ENCODE measurements around the gene ZNF100.
"Not testable (repeated sequence)": the region's sequence is repeated elsewhere in the genome, so short reads cannot be mapped to it uniquely, and the experiment has no call there.

Gene ZNF100

GRCh38 chr19:21755555-21755954 is 11.8 kb downstream of the ZNF100 start:
- H3K36me3 ChIP-seq (ENCODE audit: control insufficient read depth, insufficient read depth, low read length), result peaks cover 24% of the 10 kb centered on the region
- H3K9me3 ChIP-seq (ENCODE audit: control insufficient read depth, low read length); H3K27ac ChIP-seq (ENCODE audit: insufficient read depth, low read depth, low read length, poor library complexity, severe bottlenecking): not testable (repeated sequence)

DNA sequence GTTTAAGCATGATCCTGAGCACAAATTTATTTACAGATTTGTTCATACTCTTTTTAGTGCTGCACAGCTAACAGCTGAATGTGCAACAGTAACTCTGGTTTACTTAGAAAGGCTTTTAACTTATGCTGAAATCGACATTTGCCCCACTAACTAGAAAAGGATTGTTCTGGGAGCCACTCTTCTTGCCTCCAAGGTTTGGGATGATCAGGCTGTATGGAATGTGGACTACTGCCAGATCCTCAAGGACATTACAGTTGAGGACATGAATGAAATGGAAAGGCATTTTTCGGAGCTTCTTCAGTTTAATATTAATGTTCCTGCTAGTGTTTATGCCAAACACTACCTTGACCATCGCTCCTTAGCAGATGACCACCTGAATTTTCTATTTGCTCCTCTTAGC is 16.0 kb downstream of the ZNF100 start:
- H3K36me3 ChIP-seq (ENCODE audit: control insufficient read depth, insufficient read depth, low read length), result peaks cover 15% of the 10 kb centered on the region

More at GRCh38 chr19:21755555-21755954, 11.8 kb downstream of the ZNF100 start:
- H3K4me1 ChIP-seq (ENCODE audit: control insufficient read depth, insufficient read depth, low read length); H3K27me3 ChIP-seq (ENCODE audit: control insufficient read depth, insufficient read depth, low read length, poor library complexity, severe bottlenecking); H3K4me3 ChIP-seq (ENCODE audit: insufficient read depth, low read depth, low read length): not testable (repeated sequence)

GRCh38 chr19:21750586-21751128 is 16.7 kb downstream of the ZNF100 start:
- H3K27ac ChIP-seq (ENCODE audit: insufficient read depth, low read depth, low read length, poor library complexity, severe bottlenecking), result no peak overlapping the region
- 96 to 97% methylated on average over 40 of the region's 40 CpGs for WGBS, 2 experiments
- peaks cover 15% of the 10 kb centered on the region for H3K36me3 ChIP-seq (ENCODE audit: control insufficient read depth, insufficient read depth, low read length)
- H3K27me3 ChIP-seq (ENCODE audit: control insufficient read depth, insufficient read depth, low read length, poor library complexity, severe bottlenecking), result no peaks in the 10 kb centered on the region
- H3K9me3 ChIP-seq (ENCODE audit: control insufficient read depth, low read length), result no peaks in the 10 kb centered on the region
- H3K4me3 ChIP-seq (ENCODE audit: insufficient read depth, low read depth, low read length), result no peak overlapping the region
- H3K4me1 ChIP-seq (ENCODE audit: control insufficient read depth, insufficient read depth, low read length), result no peaks in the 10 kb centered on the region

More for the DNA sequence above, 16.0 kb downstream of the ZNF100 start:
- Histone ChIP-seq H3K4me3 (ENCODE audit: insufficient read depth, low read depth, low read length) (no peak overlapping the region), H3K9me3 (ENCODE audit: control insufficient read depth, low read length) (no peaks in the 10 kb centered on the region), H3K4me1 (ENCODE audit: control insufficient read depth, insufficient read depth, low read length) (no peaks in the 10 kb centered on the region), H3K27ac (ENCODE audit: insufficient read depth, low read depth, low read length, poor library complexity, severe bottlenecking) (no peak overlapping the region), H3K27me3 (ENCODE audit: control insufficient read depth, insufficient read depth, low read length, poor library complexity, severe bottlenecking) (no peaks in the 10 kb centered on the region)
- WGBS, 2 experiments, result 96% methylated on average over 3 of the region's 3 CpGs

GRCh38 chr19:21749090-21749489 is 18.3 kb downstream of the ZNF100 start:
- 92 to 93% methylated on average over 4 of the region's 4 CpGs for WGBS, 2 experiments
- Histone ChIP-seq H3K9me3 (ENCODE audit: control insufficient read depth, low read length) (no peaks in the 10 kb centered on the region), H3K27me3 (ENCODE audit: control insufficient read depth, insufficient read depth, low read length, poor library complexity, severe bottlenecking) (no peaks in the 10 kb centered on the region), H3K4me1 (ENCODE audit: control insufficient read depth, insufficient read depth, low read length) (no peaks in the 10 kb centered on the region), H3K36me3 (ENCODE audit: control insufficient read depth, insufficient read depth, low read length) (peaks cover 15% of the 10 kb centered on the region), H3K4me3 (ENCODE audit: insufficient read depth, low read depth, low read length) (no peak overlapping the region), H3K27ac (ENCODE audit: insufficient read depth, low read depth, low read length, poor library complexity, severe bottlenecking) (no peak overlapping the region)

GRCh38 chr19:21748088-21748487 is 19.3 kb downstream of the ZNF100 start:
- H3K36me3 ChIP-seq (ENCODE audit: control insufficient read depth, insufficient read depth, low read length), result peaks cover 17% of the 10 kb centered on the region

DNA sequence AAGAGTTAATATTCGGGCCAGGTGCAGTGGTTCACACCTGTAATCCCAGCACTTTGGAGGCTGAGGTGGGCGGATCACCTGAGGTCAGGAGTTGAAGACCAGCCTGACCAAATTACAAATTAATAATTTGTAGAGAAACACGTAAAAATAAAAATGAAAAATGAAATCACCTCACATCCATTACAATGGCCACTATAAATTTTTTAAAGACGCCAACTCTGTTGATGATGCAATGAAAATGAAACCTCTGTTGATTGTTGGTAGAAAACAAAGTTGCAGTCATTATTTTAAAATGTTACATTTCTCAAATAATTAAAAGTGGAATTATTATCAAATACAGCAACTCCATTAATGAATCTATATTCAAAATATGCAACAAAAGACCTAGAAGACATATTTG is 26.8 kb downstream of the ZNF100 start:
- no peak overlapping the region for H3K27ac ChIP-seq (ENCODE audit: insufficient read depth, low read depth, low read length, poor library complexity, severe bottlenecking)
- H3K4me3 ChIP-seq (ENCODE audit: insufficient read depth, low read depth, low read length), result no peak overlapping the region
- WGBS, 2 experiments, result 92 to 95% methylated on average over 1 to 4 of the region's 4 CpGs
- no peaks in the 10 kb centered on the region for H3K4me1 ChIP-seq (ENCODE audit: control insufficient read depth, insufficient read depth, low read length)
- H3K27me3 ChIP-seq (ENCODE audit: control insufficient read depth, insufficient read depth, low read length, poor library complexity, severe bottlenecking), result no peaks in the 10 kb centered on the region
- peaks cover 48% of the 10 kb centered on the region for H3K36me3 ChIP-seq (ENCODE audit: control insufficient read depth, insufficient read depth, low read length)
- no peaks in the 10 kb centered on the region for H3K9me3 ChIP-seq (ENCODE audit: control insufficient read depth, low read length)

More at GRCh38 chr19:21748088-21748487, 19.3 kb downstream of the ZNF100 start:
- H3K27me3 ChIP-seq (ENCODE audit: control insufficient read depth, insufficient read depth, low read length, poor library complexity, severe bottlenecking), result no peaks in the 10 kb centered on the region
- no peaks in the 10 kb centered on the region for H3K4me1 ChIP-seq (ENCODE audit: control insufficient read depth, insufficient read depth, low read length)
- WGBS, 2 experiments, result 95 to 100% methylated on average over 1 of the region's 1 CpG
- no peak overlapping the region for H3K4me3 ChIP-seq (ENCODE audit: insufficient read depth, low read depth, low read length)
- no peak overlapping the region for H3K27ac ChIP-seq (ENCODE audit: insufficient read depth, low read depth, low read length, poor library complexity, severe bottlenecking)
- no peaks in the 10 kb centered on the region for H3K9me3 ChIP-seq (ENCODE audit: control insufficient read depth, low read length)

GRCh38 chr19:21726942-21727747 is 40.2 kb downstream of the ZNF100 start:
- H3K27me3 ChIP-seq (ENCODE audit: control insufficient read depth, insufficient read depth, low read length, poor library complexity, severe bottlenecking); H3K4me1 ChIP-seq (ENCODE audit: control insufficient read depth, insufficient read depth, low read length); H3K27ac ChIP-seq (ENCODE audit: insufficient read depth, low read depth, low read length, poor library complexity, severe bottlenecking); H3K4me3 ChIP-seq (ENCODE audit: insufficient read depth, low read depth, low read length): not testable (repeated sequence)
- 90 to 99% methylated on average over 4 to 5 of the region's 5 CpGs for WGBS, 2 experiments
- Histone ChIP-seq H3K36me3 (ENCODE audit: control insufficient read depth, insufficient read depth, low read length) (peaks cover 36% of the 10 kb centered on the region), H3K9me3 (ENCODE audit: control insufficient read depth, low read length) (peaks cover 14% of the 10 kb centered on the region)

- H3K4me3 ChIP-seq (ENCODE audit: insufficient read depth, low read depth, low read length), result no peak overlapping the region
- no peak overlapping the region for H3K27ac ChIP-seq (ENCODE audit: insufficient read depth, low read depth, low read length, poor library complexity, severe bottlenecking)
- no peaks in the 10 kb centered on the region for H3K9me3 ChIP-seq (ENCODE audit: control insufficient read depth, low read length)
- no peaks in the 10 kb centered on the region for H3K36me3 ChIP-seq (ENCODE audit: control insufficient read depth, insufficient read depth, low read length)
- no peaks in the 10 kb centered on the region for H3K4me1 ChIP-seq (ENCODE audit: control insufficient read depth, insufficient read depth, low read length)
- no peaks in the 10 kb centered on the region for H3K27me3 ChIP-seq (ENCODE audit: control insufficient read depth, insufficient read depth, low read length, poor library complexity, severe bottlenecking)
- WGBS, 2 experiments, result 95 to 96% methylated on average over 3 to 4 of the region's 4 CpGs
Observed at GRCh38 chr19:21713761-21714160, 53.6 kb downstream of the ZNF100 start.

GRCh38 chr19:21709464-21709863 is 57.9 kb downstream of the ZNF100 start:
- no peaks in the 10 kb centered on the region for H3K36me3 ChIP-seq (ENCODE audit: control insufficient read depth, insufficient read depth, low read length)
- no peak overlapping the region for H3K27ac ChIP-seq (ENCODE audit: insufficient read depth, low read depth, low read length, poor library complexity, severe bottlenecking)
- H3K9me3 ChIP-seq (ENCODE audit: control insufficient read depth, low read length), result no peaks in the 10 kb centered on the region
- H3K4me3 ChIP-seq (ENCODE audit: insufficient read depth, low read depth, low read length), result no peak overlapping the region
- H3K27me3 ChIP-seq (ENCODE audit: control insufficient read depth, insufficient read depth, low read length, poor library complexity, severe bottlenecking), result no peaks in the 10 kb centered on the region
- 91 to 92% methylated on average over 24 of the region's 24 CpGs for WGBS, 2 experiments
- no peaks in the 10 kb centered on the region for H3K4me1 ChIP-seq (ENCODE audit: control insufficient read depth, insufficient read depth, low read length)

GRCh38 chr19:21707878-21708277 is 59.5 kb downstream of the ZNF100 start:
- WGBS, 2 experiments, result 94 to 96% methylated on average over 29 to 31 of the region's 31 CpGs
- not testable (repeated sequence) for H3K4me3 ChIP-seq (ENCODE audit: insufficient read depth, low read depth, low read length); H3K27me3 ChIP-seq (ENCODE audit: control insufficient read depth, insufficient read depth, low read length, poor library complexity, severe bottlenecking); H3K27ac ChIP-seq (ENCODE audit: insufficient read depth, low read depth, low read length, poor library complexity, severe bottlenecking); H3K9me3 ChIP-seq (ENCODE audit: control insufficient read depth, low read length); H3K4me1 ChIP-seq (ENCODE audit: control insufficient read depth, insufficient read depth, low read length); H3K36me3 ChIP-seq (ENCODE audit: control insufficient read depth, insufficient read depth, low read length)
